NCI-H2227 treated with DMSO at 0.1 percent for 48 hours (cell line): ENCODE measurements around the gene TSSK2.

Source experiments
- DNase-seq: peaks from one replicate; lab custom pipeline; 2025; lab: John Stamatoyannopoulos, UW

TSSK2 gene

DNA sequence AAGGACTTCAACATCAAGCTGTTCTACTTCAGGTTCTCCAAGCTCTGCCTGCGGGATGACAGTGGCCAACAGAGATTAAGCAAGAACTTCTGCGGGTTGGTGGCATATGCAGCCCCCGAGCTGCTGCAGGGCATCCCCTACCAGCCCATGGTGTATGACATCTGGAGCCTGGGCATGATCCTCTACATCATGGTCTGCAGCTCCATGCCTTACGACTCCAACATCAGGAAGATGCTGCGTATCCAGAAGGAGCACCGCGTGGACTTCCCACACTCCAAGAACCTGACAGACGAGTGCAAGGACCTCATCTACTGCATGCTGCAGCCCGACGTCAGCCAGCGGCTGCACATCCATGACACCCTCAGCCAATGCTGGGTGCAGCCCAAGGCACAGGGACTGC is 6.1 kb upstream of the TSSK2 start:
- no peak for DNase-seq

DNA sequence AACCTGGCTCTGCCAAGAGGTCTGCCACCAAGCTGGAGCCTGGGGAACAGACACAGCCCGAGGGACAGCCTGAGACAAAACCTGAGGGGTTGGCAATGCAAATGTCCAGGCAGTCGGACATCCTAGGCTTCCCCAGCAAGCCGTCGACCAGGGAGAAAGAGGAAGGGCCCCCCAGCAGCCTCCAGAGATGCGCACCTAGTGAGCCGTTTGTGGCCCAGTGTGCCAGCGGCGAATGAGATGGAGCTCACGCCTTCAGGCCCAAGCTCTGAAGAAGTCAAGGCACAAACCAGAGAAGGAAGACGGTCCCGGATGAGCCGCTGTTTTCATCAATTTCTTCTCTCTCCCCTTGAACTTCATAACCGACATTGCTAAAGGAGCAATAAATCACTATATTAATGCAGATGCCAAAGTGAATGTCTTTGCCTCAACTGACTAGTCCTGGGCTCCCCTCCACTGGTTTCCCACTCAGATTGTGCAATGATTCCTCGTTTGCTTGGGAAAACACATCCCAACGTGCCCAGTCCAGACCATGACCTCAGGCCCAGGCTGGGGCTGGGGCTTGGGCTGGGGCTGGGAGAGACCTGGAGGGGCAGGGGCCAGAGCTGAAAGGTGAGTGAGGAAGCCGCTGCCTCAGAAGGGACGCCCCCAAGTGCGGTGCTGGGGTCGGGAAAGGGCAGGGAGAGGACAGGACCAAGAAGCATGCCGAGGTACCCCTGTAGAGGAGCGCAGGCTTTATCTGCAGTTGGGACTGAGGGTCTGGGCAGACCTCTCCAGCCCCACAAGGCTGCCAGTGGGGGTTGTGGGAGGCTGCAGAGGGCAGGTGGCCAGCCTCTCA is 5.4 kb upstream of the TSSK2 start:
- no peak for DNase-seq

DNA sequence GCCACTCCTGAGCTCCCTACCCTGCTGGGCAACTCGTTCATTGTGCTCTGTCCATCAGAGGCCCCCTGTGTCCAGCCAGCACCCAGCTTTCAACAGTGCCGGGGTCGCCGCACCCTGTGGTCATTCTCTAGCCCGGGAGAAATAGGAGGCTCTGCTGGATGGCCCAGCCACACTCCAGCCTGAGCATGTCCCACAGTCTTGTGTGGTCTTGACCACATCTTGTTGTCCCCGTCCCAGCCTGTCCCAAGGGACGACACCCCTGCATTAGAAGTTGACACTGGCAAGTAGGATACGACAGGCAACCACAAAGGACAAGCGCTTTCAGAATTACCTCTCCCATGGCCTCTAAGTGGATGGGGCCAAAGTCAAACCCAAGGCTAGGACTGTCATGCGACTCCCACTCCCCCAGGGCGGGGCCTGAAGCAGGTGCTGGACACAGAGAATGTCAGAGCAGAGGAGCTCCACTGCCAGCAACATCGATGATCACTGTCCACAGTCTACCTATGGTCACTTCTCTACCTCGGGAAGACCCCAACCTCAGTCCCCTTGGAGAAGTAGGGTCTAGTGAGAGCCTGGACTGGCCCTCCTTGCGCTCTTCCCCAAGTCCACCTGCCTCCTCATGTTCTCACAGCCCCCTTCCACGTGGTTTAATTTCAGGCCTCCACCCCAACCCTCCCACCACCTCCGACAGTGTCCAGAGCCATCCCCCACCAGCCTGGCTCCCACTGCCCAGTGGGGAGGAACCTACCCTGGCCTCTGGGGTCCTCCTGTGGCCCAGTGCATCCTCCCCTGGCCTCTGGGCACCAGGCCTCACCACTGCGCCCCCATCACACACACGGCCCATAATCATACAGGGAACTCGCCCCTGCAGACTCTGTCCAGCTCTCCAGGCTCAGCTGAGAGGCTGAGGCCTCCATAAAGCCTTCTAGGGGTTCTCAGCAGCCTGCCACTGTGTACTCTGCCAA is 4.5 kb upstream of the TSSK2 start:
- DNase-seq: no peak

DNA sequence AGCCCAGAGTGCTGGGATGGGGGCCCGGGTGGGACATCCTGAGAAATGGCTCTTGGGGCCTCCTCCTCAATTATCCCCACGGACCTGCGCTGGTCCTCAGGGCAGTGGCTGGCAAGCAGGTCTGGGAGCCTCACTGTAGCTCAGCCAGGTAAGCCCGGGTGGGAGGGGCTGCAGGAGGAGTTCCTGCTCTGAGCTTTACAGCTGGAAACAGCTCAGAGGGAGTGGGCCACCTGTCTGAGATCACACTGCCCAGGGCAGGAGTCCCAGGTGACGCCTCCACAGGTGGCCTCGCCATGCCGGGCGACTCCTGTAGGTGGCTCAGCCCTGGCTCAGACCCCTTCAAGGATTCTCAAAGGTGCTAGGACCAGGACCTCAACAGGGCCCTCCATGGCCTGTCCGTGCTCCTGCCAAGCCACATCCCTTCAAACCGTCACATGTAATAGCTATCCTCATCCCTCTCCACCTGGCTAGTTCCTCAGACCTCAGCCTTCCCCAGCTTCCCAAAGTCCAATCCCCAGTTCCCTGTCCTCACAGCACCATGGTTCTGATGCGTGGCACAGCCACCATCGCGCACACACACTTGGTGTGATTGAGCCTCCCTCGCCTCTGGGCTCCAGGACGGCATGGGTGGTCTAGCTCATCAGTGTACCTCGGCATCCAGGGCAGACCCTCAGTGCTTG is 3.6 kb upstream of the TSSK2 start:
- DNase-seq: no peak

DNA sequence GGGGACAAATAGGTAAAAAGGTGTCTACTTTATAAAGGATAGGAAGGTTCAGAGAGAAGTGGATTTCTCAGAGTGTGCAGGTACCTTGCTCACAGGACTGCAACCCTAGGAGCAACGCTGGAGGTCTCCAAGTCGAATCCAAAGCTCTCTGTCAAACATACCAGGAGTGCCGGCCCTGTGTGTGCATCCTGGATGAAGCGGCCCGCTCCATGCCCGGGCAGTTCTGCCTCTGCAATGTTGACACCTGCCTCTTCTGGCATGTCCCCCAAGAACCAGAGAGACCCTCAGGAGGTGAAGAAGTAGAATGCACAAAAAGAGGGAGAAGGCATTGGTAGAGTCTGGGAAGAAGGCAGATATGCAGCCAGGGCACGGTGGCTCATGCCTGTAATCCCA is 3.1 kb upstream of the TSSK2 start:
- no peak for DNase-seq

DNA sequence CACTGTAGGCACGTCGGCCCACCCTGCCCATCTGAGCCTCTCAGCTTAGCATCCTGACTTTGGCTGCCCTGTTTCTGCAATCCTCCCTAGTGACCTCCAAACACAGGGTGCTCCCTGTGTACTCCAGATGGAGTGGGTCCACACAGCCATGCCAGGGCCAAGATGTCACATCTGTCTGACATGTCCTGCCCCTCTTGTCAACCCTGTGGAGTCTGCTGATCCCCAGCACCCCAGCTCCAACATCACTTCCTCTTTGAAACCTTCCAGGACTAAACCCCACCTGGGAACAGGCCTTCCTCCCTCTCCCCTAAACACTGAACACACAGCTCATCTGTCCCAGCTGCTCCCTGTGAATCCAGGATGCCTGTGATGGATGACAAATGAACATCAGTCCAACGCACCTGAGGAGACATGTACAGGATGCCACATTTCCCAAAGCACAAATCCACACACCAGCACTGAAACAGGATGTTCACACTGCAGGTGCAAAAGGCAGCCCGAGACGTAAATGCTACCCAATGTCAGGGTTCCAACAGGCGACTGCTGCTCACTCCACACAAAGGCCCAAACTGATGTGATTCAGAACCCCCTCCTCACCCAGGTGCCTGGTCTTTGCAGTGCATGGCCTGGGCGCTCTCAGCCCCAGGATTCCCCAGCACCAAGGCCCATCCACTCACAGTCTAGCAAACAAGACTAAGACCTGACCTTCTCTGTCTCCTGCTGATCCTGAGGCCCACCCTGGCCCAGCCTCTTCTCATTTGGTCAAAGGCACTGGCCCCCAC is 2.0 kb upstream of the TSSK2 start:
- no peak for DNase-seq

DNA sequence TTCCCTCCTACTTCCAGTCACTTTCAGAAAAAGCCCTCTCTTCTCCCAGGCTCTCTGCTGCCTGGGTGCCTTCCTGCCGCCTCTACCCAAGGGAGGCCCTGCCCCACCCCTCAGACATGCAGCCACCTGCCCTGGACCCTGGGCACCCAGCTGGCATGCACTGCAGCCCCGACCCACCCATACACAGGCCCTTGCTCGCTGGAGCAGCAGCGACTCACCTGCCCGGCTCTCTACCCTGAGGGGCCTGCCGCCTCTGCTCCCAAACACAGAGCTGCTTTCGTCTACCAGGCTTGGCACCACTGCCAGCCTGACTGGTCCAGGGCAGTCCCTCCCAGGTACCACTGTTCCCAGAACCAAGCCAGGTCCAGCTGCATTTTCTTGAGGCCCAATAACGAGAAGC is 1.2 kb upstream of the TSSK2 start:
- DNase-seq: no peak

DNA sequence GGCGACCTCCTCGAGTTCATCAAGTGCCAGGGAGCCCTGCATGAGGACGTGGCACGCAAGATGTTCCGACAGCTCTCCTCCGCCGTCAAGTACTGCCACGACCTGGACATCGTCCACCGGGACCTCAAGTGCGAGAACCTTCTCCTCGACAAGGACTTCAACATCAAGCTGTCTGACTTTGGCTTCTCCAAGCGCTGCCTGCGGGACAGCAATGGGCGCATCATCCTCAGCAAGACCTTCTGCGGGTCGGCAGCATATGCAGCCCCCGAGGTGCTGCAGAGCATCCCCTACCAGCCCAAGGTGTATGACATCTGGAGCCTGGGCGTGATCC is 542 bp downstream of the TSSK2 start:
- DNase-seq: no peak

DNA sequence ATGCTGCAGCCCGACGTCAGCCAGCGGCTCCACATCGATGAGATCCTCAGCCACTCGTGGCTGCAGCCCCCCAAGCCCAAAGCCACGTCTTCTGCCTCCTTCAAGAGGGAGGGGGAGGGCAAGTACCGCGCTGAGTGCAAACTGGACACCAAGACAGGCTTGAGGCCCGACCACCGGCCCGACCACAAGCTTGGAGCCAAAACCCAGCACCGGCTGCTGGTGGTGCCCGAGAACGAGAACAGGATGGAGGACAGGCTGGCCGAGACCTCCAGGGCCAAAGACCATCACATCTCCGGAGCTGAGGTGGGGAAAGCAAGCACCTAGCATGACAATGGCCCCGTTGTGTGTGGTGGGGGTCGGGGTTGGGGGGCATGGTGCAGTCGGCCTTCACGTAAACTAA is 1.0 kb downstream of the TSSK2 start:
- no peak for DNase-seq

DNA sequence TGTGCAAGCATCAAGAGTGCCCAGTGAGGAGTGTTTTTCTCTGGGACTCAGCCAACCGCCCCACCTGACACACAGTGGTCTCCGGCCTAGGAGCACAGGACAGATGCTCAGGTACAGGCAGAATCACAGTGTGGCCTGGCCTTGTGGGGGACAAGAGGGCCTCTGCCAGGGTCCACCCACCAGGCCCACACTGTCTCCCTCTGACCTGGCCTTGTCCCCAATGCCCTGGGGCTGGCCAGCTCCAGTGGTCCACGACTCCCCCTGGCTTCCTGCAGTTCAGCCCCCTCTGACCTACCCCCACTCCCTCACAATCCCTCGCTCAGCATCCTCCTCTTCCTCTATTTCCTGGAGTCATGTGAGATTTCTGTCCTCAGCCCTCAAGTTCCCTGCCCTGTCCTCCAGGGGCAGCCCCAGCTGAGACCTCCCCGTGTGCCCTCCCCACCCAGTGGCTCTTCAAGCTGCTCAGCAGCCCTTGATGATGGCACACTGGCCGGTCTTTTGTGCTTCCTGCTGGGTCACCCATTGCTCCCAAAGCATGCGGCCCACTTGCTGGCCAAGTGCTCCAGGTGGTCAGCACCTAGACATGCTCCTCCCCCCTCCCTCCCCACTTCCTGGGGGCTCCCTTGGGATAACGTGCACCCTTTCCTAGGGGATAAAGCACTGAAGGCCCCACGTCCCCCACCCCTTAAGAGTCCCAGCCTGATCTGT is 1.7 kb downstream of the TSSK2 start:
- no peak for DNase-seq

DNA sequence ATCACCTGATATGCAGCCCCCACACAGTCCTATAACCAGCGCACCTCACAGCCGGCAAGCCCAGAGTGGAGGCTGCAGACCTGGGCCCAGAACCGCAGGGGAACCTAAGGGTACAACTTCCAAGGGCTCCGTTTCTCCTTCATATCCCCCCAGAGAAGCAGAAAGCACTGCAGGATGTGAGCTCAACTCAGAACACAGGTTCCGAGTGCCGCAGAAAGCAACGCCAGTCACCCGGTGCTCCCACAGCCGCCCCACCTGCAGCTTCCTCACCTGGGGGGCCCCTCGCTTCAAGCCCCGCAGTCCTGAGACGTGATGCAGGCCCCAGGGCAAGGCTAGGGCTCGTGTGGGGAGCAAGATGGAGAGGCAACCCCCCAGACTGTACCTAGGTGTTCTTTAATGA is 2.5 kb downstream of the TSSK2 start:
- no peak for DNase-seq

DNA sequence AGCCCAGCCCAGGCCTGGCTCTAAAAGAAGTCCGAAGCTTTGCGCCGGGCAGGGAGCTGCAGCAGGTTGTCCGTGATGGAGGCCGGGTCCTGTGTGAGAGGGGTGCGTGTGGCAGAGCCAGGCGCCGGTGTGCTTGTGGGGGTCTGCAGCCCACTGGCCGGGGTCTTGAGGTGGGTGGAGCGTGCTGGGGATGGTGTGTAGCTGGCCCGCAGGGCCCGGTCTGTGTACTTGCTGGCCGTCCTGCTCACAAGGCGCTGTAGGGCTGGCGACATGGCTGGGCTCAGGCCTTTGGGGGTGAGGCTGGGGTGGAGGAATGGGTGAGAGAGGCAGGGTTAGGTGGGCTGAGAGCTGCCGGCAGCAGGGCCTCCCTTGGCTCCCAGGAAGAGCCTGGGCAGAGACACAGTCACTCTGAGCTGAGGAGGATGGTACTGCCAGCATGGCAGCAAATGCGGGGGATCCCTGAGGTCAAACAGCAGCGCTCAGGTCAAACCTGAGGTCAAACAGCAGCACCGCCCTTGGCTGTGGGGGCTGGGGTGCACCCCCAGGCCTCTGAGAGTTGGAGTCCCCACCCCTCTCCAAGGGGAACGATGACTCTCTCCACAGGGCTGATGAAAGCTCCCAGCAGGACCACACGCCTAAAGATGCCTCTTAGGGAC is 3.2 kb downstream of the TSSK2 start:
- DNase-seq: no peak

DNA sequence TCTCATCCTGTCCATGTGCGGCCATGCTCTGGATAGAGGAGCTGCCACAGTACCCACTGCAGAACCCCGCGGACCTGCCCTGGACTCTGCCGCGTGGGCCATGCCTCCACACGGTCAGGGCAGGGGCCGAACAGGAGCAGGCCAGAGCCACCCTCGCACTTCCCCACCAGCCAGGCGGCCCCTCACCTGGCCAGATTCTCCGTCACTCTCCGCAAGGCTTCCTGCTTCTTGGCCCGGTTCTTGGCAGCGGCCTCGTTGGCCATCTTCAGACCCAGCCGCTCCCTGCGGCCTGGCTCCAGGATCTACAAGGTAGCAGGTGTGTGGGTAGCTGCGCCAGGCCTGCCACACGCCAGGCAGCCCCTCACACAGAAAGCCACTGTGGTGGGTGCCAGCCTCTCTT is 3.8 kb downstream of the TSSK2 start:
- DNase-seq: no peak

DNA sequence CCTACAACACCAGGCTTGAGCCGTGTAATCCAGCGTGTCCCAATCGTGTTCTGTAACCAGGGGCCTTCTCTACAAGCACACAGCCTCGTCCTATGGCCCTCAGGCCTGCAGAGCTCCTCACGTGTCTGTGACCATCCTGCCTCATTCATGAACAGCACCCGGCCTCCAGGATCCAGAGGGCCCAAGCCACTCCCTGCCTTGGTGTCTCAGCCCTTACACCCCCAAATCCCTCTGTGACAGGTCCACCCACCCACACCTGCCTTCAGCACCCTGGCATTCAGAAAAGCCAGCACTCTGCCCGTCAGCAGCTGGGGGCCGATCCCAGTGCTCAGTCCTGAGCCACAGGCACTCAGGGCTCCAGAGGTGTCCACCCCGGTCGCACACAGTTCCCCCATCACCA is 5.8 kb downstream of the TSSK2 start:
- DNase-seq: no peak

DNA sequence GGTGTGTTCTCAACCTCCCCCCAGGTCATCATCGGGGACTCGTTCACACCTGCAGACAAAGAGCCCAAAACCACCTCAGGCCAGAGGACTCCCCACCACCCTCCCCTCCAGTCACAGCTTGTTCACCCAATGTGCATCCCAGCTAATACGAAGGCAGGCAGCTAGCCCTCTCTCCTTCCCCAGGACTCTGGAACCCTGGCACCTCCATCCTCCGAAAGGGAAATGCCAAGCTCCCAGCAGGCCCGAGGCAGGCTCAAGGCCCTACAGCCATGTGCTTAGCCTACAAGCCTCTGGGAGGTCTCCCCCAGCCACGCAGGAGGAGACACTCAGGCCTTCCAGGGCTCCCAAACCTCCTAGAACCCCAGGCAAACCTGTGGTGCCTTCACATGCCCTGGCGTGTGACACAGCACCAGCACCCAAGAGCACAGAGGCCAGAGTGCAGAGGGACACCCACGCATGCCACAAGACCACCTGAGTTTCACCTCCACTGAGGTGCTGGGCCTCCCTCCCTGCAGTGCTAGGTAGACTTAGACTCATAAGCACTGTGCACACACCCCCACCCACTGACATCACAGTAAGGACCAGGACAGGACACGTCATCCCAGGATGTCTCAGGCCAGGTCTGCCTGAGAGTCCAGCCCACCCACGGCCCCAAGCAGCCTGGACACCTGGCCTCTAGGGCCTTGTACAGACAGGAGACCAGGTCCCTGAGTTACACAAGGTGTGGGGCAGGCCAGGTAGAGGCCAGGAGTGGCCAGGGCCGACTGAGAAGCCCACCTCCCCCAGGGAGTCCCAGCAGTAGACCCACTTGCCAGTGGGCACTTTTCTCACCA is 6.5 kb downstream of the TSSK2 start:
- DNase-seq: no peak

DNA sequence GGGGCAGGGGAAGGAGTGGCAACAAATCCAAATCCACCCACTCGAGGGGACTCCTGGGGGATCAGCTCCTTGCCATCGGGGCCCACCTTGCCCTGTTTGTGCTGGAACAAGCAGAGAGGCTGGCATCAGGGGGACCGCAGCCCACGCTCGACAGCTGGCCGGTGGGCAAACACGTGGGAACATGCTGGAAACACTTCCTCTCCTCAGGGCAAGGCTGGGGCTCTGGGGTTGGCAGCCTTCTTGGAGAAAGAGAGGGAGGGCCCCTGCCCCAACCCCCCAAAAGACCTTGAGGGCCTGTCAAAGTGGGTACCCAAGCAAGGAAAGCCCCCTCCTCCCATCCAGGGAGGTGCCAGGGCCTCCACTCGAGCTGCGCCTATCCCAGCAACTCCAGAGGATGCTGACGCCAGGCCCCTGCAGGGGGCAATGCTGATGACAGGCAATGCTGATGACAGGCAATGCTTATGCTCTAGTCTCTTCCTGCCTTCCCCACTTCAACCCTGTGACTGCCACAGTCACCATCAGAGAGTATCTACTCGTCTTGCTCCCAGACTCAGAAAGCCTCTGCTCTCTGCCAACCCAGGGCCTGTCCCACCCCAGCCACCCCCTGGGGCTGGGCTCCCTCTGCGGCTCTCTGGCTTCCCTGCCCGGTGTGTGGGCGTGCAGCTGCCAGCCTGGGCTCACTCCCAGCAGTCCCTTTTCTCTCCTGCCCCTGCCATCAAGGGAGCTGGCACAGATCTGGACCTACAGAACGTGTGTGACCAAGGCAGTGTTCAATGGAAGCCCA is 7.3 kb downstream of the TSSK2 start:
- DNase-seq: no peak

DNA sequence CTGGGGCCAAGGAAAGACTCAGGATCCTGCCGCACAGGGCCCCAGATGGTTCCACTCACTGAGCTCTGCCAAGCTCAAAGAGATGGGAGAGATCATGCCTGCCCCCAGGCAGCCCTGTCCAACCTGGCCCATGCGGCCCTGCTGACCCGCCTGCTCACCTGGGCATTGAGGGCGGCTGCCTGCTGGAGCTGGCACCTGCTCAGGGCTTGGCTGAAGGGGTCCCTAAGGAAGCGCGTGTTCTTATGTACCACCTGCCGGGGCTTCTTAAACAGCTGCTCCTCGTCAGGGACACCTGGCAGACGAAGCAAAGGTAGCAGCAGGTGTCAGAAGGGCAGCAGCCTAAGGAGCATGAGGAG is 7.9 kb downstream of the TSSK2 start:
- DNase-seq: no peak

DNA sequence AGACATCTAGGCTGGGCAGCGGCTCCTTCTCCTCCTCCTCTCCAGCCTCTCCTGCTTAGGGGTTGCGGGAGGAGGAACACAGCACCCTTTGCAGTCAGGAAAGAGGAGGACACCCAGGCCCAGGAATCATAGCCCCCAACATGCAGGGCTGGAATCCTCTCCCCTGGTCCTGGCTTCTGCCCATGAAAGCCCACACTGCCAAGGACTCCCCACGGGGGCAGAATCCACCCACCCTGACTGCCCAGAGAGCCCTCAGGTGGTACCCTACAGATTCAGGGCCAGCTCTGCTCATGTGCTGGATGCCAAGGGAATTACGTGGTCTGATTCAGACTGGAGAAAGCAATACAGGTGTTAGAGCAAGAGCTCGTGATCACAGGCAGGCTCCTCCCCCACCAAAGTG is 8.9 kb downstream of the TSSK2 start:
- no peak for DNase-seq

DNA sequence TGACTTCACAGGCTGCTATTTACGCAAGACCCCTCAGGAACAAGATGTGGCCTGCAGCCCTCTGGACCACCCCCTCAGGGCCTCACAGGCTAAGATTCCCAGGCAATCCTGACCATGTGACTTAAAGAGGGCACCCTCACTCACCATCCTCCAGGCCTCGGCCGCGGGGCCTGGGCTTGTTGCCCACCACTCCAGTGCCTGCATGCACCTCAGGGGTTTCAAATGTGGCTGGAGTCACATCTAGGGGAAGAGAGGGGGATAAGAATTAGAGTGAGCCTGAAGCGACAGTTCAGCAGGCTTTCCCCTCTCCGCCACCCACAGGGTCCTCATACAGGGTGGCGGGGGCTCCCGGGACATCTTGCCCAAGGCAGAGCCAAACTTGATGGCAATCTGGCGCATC is 11.3 kb downstream of the TSSK2 start:
- DNase-seq: no peak
